Epithelial cell of esophagus (primary cell): ENCODE data around the gene ASB18.

Experiments used
- DNase-seq: peaks from one replicate; pipeline ENCODE4 v3.0.0; 2010; ENCODE audit warnings: low read depth
- H3K4me3 ChIP-seq: 2 replicates; pipeline ENCODE4 v1.5.1; 2011; ENCODE audit warnings: mild to moderate bottlenecking, low read length, control low read depth
- TF ChIP-seq, protein P1 (sequence below): IDR thresholded peaks from 2 replicates; pipeline ENCODE4 v1.5.1; 2011; ENCODE audit warnings: low read depth, mild to moderate bottlenecking, low read length, control low read depth, inconsistent platforms; ENCODE audit not compliant: insufficient read depth; ENCODE audit errors: missing control alignments

The ASB18 gene

GRCh38 chr2:236157815-236158498, 106.2 kb downstream of the ASB18 start:
- TF ChIP-seq, protein P1, sequence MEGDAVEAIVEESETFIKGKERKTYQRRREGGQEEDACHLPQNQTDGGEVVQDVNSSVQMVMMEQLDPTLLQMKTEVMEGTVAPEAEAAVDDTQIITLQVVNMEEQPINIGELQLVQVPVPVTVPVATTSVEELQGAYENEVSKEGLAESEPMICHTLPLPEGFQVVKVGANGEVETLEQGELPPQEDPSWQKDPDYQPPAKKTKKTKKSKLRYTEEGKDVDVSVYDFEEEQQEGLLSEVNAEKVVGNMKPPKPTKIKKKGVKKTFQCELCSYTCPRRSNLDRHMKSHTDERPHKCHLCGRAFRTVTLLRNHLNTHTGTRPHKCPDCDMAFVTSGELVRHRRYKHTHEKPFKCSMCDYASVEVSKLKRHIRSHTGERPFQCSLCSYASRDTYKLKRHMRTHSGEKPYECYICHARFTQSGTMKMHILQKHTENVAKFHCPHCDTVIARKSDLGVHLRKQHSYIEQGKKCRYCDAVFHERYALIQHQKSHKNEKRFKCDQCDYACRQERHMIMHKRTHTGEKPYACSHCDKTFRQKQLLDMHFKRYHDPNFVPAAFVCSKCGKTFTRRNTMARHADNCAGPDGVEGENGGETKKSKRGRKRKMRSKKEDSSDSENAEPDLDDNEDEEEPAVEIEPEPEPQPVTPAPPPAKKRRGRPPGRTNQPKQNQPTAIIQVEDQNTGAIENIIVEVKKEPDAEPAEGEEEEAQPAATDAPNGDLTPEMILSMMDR, result no peak
- no peak overlapping the region for H3K4me3 ChIP-seq
- DNase-seq, result no peak

DNA sequence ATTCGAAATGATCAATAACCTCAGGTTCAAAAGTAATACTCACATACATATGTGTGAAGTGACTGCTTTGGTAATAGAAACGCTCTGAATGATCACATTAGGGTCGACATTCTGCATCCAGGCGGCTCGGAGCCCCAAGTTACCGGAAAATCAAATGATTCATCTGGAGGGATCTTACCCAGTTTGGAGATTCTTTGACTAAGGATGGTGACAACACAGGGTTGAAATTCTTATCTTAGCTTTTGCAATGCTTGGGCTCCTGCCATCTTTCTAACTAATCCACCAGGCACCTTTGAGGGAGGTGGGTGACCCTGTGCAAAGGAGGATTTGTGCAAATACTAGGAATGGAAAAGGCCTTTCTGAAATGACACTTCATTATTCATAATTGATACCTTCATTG, 106.8 kb downstream of the ASB18 start:
- no peak for DNase-seq
- TF ChIP-seq, protein P1, result no peak
- no peak overlapping the region for H3K4me3 ChIP-seq

DNA sequence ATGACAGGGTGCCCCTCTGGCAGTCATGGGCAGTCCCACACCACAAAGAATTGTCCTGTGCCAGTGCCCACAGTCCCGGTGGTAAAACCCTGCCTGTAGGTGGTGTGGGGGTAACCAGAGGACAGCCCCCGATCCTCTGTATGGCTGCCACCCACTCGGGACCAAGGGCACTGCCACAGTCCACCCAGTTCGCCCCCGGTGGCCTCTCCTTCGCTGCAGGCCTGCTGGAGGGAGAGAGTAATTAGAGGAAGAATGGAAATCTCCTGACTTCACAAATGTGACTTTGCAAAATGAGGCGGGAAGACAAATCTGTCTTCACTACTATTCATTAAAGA, 107.4 kb downstream of the ASB18 start:
- H3K4me3 ChIP-seq, result no peak overlapping the region
- TF ChIP-seq, protein P1, result no peak
- no peak for DNase-seq

DNA sequence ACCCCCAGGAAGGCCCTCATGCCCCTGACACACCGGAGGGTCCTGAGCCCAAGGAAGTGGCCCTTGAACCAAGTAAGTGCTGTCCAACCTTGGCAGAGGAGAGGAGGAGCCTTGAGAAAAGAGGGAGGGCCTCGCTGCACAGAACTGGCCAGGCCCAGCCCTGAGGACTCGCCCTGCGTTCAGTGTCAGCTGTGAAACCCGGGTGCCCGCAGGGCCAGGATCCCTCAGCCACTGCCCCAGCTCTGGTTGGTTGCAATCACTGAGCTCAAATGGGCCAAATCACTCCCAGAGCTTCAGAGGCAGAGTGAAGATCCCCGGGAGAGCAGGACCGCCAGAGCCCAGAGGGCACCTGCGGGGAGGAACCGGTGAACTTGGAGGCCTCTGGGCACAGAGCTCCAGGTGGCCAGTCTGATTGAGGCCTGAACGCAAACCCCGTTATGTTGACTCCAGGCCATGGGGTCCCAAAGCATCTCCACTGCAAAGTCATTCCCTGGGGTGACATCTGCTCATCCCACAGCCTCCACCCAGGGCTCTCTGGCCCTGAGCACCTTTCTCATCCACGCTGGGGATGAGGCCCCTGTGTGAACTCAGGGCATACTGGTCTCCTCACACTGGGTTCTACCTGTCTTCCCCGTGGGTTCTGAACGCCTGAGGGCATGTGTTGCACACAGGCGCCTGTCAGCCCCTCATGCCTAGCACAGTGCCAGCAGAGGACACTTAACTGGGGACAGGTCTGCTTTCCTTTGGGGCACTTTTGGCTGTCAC, 107.9 kb downstream of the ASB18 start:
- no peak for DNase-seq
- TF ChIP-seq, protein P1, result no peak

GRCh38 chr2:236155406-236155805, 108.8 kb downstream of the ASB18 start:
- TF ChIP-seq, protein P1, result no peak
- DNase-seq, result no peak
- H3K4me3 ChIP-seq, result no peak overlapping the region

More for the DNA sequence above, 107.9 kb downstream of the ASB18 start:
- no peak overlapping the region for H3K4me3 ChIP-seq

DNA sequence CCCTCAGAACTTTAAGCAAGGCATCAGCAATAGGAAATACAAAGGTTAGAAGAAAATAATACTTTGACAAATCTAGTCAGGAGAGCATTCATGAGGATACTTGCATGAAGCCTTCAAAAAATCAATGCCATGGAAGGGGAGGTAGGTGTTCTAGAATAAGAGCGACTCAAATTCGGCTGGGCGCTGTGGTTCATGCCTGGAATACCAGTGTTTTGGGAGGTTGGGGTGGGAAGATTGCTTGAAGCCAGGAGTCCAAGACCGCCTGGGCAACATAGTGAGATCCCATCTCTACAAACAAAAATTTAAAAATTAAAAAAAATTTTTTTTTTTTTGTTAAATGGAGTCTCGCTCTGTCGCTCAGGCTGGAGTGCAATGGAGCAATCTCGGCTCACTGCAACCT, 117.8 kb downstream of the ASB18 start:
- no peak for DNase-seq
- TF ChIP-seq, protein P1, result no peak
- no peak overlapping the region for H3K4me3 ChIP-seq
